GM23338 (cell line): ENCODE data around the gene AQP12B. TPM values are rescaled to one million over a fixed set of nuclear protein-coding genes. Genes with fewer than 3 reads are reported as not detected.

Experiments used
- EZH2phosphoT487 ChIP-seq: fragments of 200-600 bp; sonication (generic); IDR thresholded peaks from one replicate; pipeline ENCODE4 v1.8.1; 2018; ENCODE audit warnings: antibody characterized with exemption; ENCODE audit not compliant: unreplicated experiment
- NANOG ChIP-seq: IDR thresholded peaks from 2 replicates; pipeline ENCODE4 v1.6.1; 2016; ENCODE audit warnings: antibody characterized with exemption, borderline replicate concordance
- POLR2AphosphoS5 ChIP-seq: IDR thresholded peaks from 2 replicates; pipeline ENCODE4 v1.6.1; 2016; ENCODE audit warnings: antibody characterized with exemption, low read depth
- STAT1 ChIP-seq: IDR thresholded peaks from one replicate; pipeline ENCODE4 v1.6.1; 2016; ENCODE audit warnings: antibody characterized with exemption; ENCODE audit not compliant: unreplicated experiment
- polyA plus RNA-seq: library from polyadenylated mRNA; unstranded; fragments of >200 nt; fragmentation: Nextera tagmentation; extraction: Ambion mirVana; gene quantifications from 2 replicates; pipeline ENCODE4 v1.2.1, GENCODE V29; 2016
- total RNA-seq: library from RNA; depleted of rRNA; stranded (reverse); fragments of >200 nt; shearing (Covaris generic); gene quantifications from 2 replicates; pipeline ENCODE4 v1.2.3, GENCODE V29; 2014
- TF ChIP-seq, protein P1 (sequence below): fragments of 250-450 bp; sonication (Bioruptor Pico); IDR thresholded peaks from 2 replicates; pipeline ENCODE4 v1.5.0; 2020; ENCODE audit warnings: mild to moderate bottlenecking, moderate library complexity
- TF ChIP-seq, protein P2 (sequence below), 2 experiments: fragments of 200-600 bp in 1 of 2; sonication (generic) in 1 of 2; conservative IDR thresholded peaks; 2 replicates each; pipeline versions ENCODE4 v1.5.1 to v1.6.1; 2016 to 2017; ENCODE audit warnings: antibody characterized with exemption in 2 of 2, low read depth in 2 of 2, mild to moderate bottlenecking in 2 of 2, moderate library complexity in 1 of 2
- TF ChIP-seq, protein P3 (sequence below): IDR thresholded peaks from 2 replicates; pipeline ENCODE4 v1.6.1; 2016; ENCODE audit warnings: antibody characterized with exemption
- TF ChIP-seq, protein P4 (sequence below): IDR thresholded peaks from one replicate; pipeline ENCODE4 v1.6.1; 2018; ENCODE audit warnings: antibody characterized with exemption; ENCODE audit not compliant: unreplicated experiment

The AQP12B gene
- total and polyA plus RNA-seq, 2 experiments from 2014 or later: not detected

DNA sequence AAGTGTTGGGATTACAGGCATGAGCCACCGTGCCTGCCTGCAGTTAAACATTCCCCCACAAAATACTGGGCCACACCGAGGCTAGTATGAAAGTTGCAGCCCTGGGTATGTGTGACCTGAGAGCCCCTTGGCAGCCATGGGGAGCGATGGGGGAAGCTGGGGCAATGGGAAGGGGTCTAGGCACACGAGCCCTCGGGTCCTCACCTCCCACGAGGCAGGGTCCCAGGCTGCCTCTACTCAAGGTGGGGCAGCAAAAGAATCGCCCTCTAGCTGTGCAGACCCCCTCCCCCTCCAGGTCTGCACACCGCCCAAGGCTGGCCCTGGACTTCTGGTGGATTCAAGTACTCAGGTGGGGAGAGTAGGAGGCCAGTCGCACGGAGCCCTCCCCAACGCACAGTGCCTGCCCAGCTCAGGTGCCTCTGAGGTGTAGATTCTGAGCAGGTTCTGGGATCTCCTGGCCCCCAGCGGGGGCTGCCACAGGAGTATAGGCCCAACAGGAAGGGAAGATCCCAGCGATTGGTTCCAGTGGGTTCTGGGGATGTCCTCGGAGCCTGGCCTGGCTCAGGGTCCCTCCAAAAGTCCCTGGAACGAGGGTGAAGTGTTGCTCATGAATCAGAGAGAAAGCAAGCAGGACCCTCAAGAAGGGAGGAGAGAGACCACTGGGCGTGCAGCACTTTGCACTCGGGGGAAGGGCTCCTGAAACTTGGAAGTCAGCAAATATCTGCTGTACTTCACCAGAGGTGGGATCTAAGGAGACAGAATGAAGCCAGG, 54.8 kb downstream of the AQP12B start (continued):
- TF ChIP-seq, protein P1, sequence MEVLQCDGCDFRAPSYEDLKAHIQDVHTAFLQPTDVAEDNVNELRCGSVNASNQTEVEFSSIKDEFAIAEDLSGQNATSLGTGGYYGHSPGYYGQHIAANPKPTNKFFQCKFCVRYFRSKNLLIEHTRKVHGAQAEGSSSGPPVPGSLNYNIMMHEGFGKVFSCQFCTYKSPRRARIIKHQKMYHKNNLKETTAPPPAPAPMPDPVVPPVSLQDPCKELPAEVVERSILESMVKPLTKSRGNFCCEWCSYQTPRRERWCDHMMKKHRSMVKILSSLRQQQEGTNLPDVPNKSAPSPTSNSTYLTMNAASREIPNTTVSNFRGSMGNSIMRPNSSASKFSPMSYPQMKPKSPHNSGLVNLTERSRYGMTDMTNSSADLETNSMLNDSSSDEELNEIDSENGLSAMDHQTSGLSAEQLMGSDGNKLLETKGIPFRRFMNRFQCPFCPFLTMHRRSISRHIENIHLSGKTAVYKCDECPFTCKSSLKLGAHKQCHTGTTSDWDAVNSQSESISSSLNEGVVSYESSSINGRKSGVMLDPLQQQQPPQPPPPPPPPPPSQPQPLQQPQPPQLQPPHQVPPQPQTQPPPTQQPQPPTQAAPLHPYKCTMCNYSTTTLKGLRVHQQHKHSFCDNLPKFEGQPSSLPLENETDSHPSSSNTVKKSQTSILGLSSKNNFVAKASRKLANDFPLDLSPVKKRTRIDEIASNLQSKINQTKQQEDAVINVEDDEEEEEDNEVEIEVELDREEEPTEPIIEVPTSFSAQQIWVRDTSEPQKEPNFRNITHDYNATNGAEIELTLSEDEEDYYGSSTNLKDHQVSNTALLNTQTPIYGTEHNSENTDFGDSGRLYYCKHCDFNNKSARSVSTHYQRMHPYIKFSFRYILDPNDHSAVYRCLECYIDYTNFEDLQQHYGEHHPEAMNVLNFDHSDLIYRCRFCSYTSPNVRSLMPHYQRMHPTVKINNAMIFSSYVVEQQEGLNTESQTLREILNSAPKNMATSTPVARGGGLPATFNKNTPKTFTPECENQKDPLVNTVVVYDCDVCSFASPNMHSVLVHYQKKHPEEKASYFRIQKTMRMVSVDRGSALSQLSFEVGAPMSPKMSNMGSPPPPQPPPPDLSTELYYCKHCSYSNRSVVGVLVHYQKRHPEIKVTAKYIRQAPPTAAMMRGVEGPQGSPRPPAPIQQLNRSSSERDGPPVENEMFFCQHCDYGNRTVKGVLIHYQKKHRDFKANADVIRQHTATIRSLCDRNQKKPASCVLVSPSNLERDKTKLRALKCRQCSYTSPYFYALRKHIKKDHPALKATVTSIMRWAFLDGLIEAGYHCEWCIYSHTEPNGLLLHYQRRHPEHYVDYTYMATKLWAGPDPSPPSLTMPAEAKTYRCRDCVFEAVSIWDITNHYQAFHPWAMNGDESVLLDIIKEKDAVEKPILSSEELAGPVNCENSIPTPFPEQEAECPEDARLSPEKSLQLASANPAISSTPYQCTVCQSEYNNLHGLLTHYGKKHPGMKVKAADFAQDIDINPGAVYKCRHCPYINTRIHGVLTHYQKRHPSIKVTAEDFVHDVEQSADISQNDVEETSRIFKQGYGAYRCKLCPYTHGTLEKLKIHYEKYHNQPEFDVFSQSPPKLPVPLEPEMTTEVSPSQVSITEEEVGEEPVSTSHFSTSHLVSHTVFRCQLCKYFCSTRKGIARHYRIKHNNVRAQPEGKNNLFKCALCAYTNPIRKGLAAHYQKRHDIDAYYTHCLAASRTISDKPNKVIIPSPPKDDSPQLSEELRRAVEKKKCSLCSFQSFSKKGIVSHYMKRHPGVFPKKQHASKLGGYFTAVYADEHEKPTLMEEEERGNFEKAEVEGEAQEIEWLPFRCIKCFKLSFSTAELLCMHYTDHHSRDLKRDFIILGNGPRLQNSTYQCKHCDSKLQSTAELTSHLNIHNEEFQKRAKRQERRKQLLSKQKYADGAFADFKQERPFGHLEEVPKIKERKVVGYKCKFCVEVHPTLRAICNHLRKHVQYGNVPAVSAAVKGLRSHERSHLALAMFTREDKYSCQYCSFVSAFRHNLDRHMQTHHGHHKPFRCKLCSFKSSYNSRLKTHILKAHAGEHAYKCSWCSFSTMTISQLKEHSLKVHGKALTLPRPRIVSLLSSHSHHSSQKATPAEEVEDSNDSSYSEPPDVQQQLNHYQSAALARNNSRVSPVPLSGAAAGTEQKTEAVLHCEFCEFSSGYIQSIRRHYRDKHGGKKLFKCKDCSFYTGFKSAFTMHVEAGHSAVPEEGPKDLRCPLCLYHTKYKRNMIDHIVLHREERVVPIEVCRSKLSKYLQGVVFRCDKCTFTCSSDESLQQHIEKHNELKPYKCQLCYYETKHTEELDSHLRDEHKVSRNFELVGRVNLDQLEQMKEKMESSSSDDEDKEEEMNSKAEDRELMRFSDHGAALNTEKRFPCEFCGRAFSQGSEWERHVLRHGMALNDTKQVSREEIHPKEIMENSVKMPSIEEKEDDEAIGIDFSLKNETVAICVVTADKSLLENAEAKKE (CRISPR knock-in tag): no peak
- TF ChIP-seq POLR2AphosphoS5 (no peak), NANOG (no peak), STAT1 (no peak), EZH2phosphoT487 (no peak)
- TF ChIP-seq, protein P2, sequence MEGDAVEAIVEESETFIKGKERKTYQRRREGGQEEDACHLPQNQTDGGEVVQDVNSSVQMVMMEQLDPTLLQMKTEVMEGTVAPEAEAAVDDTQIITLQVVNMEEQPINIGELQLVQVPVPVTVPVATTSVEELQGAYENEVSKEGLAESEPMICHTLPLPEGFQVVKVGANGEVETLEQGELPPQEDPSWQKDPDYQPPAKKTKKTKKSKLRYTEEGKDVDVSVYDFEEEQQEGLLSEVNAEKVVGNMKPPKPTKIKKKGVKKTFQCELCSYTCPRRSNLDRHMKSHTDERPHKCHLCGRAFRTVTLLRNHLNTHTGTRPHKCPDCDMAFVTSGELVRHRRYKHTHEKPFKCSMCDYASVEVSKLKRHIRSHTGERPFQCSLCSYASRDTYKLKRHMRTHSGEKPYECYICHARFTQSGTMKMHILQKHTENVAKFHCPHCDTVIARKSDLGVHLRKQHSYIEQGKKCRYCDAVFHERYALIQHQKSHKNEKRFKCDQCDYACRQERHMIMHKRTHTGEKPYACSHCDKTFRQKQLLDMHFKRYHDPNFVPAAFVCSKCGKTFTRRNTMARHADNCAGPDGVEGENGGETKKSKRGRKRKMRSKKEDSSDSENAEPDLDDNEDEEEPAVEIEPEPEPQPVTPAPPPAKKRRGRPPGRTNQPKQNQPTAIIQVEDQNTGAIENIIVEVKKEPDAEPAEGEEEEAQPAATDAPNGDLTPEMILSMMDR (conservative IDR thresholded peaks at IDR 0.05; ENCODE audit: low read depth in 2 of 2): no peak
- TF ChIP-seq, protein P3, sequence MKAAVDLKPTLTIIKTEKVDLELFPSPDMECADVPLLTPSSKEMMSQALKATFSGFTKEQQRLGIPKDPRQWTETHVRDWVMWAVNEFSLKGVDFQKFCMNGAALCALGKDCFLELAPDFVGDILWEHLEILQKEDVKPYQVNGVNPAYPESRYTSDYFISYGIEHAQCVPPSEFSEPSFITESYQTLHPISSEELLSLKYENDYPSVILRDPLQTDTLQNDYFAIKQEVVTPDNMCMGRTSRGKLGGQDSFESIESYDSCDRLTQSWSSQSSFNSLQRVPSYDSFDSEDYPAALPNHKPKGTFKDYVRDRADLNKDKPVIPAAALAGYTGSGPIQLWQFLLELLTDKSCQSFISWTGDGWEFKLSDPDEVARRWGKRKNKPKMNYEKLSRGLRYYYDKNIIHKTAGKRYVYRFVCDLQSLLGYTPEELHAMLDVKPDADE: no peak
- TF ChIP-seq, protein P4, sequence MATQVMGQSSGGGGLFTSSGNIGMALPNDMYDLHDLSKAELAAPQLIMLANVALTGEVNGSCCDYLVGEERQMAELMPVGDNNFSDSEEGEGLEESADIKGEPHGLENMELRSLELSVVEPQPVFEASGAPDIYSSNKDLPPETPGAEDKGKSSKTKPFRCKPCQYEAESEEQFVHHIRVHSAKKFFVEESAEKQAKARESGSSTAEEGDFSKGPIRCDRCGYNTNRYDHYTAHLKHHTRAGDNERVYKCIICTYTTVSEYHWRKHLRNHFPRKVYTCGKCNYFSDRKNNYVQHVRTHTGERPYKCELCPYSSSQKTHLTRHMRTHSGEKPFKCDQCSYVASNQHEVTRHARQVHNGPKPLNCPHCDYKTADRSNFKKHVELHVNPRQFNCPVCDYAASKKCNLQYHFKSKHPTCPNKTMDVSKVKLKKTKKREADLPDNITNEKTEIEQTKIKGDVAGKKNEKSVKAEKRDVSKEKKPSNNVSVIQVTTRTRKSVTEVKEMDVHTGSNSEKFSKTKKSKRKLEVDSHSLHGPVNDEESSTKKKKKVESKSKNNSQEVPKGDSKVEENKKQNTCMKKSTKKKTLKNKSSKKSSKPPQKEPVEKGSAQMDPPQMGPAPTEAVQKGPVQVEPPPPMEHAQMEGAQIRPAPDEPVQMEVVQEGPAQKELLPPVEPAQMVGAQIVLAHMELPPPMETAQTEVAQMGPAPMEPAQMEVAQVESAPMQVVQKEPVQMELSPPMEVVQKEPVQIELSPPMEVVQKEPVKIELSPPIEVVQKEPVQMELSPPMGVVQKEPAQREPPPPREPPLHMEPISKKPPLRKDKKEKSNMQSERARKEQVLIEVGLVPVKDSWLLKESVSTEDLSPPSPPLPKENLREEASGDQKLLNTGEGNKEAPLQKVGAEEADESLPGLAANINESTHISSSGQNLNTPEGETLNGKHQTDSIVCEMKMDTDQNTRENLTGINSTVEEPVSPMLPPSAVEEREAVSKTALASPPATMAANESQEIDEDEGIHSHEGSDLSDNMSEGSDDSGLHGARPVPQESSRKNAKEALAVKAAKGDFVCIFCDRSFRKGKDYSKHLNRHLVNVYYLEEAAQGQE: no peak
